HepG2 (cell line): ENCODE measurements around the gene PPY. TPM values are rescaled to one million over a fixed set of nuclear protein-coding genes. Genes with fewer than 3 reads are reported as not detected.

Source experiments
- ATF4 ChIP-seq, 2 experiments: fragments of 450-650 bp in 1 of 2; sonication (generic) in 1 of 2; formaldehyde crosslinking; IDR thresholded peaks; 2 replicates each; pipeline versions ENCODE4 v1.5.0 to v1.8.0; 2020 to 2022; ENCODE audit warnings: mild to moderate bottlenecking in 1 of 2, missing genetic modification reagents in 1 of 2
- CERS6 ChIP-seq: sonication (generic); formaldehyde crosslinking; IDR thresholded peaks from 2 replicates; pipeline ENCODE4 v1.5.0; 2020; ENCODE audit warnings: missing genetic modification reagents
- DNMT3B ChIP-seq: conservative IDR thresholded peaks from 2 replicates; pipeline ENCODE4 v1.6.1; 2016; ENCODE audit warnings: missing biosample characterization, control low read depth
- HHEX ChIP-seq: IDR thresholded peaks from 2 replicates; pipeline ENCODE4 v1.6.1; 2016; ENCODE audit warnings: control low read depth
- IRF2 ChIP-seq: IDR thresholded peaks from 2 replicates; pipeline ENCODE4 v1.6.1; 2018; ENCODE audit warnings: missing genetic modification reagents, missing compliant biosample characterization
- KLF9 ChIP-seq: IDR thresholded peaks from 2 replicates; pipeline ENCODE4 v1.6.1; 2016; ENCODE audit warnings: low read depth
- MAFK ChIP-seq, 2 experiments: IDR thresholded peaks in 1 of 2; conservative IDR thresholded peaks in 1 of 2; 2 replicates each; pipeline ENCODE4 v1.6.1; 2011; ENCODE audit warnings: improper control_type of control experiment in 2 of 2, low read length in 2 of 2
- MEIS2 ChIP-seq: sonication (generic); formaldehyde crosslinking; IDR thresholded peaks from 2 replicates; pipeline ENCODE4 v1.9.0; 2021; ENCODE audit warnings: mild to moderate bottlenecking, missing genetic modification reagents
- PRPF4 ChIP-seq: fragments of 200-400 bp; formaldehyde crosslinking; IDR thresholded peaks from 2 replicates; pipeline ENCODE4 v1.6.1; 2016; ENCODE audit warnings: low read length, low read depth; ENCODE audit not compliant: poor library complexity, severe bottlenecking
- SAP130 ChIP-seq: IDR thresholded peaks from 2 replicates; pipeline ENCODE4 v1.6.1; 2016; ENCODE audit warnings: low read depth
- SRY ChIP-seq: sonication (generic); formaldehyde crosslinking; IDR thresholded peaks from 2 replicates; pipeline ENCODE4 v1.8.0; 2022; ENCODE audit warnings: mild to moderate bottlenecking, missing genetic modification reagents
- TSC22D2 ChIP-seq: sonication (generic); formaldehyde crosslinking; IDR thresholded peaks from 2 replicates; pipeline ENCODE4 v1.5.1; 2020; ENCODE audit warnings: missing genetic modification reagents, mild to moderate bottlenecking, borderline replicate concordance
- ZEB1 ChIP-seq: IDR thresholded peaks from 2 replicates; pipeline ENCODE4 v1.6.1; 2012; ENCODE audit warnings: mild to moderate bottlenecking, low read depth, inconsistent platforms; ENCODE audit not compliant: insufficient replicate concordance
- ZNF260 ChIP-seq: sonication (generic); formaldehyde crosslinking; IDR thresholded peaks from 2 replicates; pipeline ENCODE4 v1.4.0; 2020; ENCODE audit warnings: missing genetic modification reagents, low read depth, mild to moderate bottlenecking, borderline replicate concordance
- ZNF333 ChIP-seq: sonication (generic); formaldehyde crosslinking; IDR thresholded peaks from 2 replicates; pipeline ENCODE4 v1.4.0; 2020; ENCODE audit warnings: mild to moderate bottlenecking, missing genetic modification reagents, borderline replicate concordance
- ZNF383 ChIP-seq: sonication (generic); formaldehyde crosslinking; IDR thresholded peaks from 2 replicates; pipeline ENCODE4 v1.4.0; 2020; ENCODE audit warnings: missing genetic modification reagents, mild to moderate bottlenecking, borderline replicate concordance
- ZNF597 ChIP-seq: sonication (generic); formaldehyde crosslinking; IDR thresholded peaks from 2 replicates; pipeline ENCODE4 v1.5.0; 2020; ENCODE audit warnings: missing genetic modification reagents
- ZNF646 ChIP-seq: sonication (generic); formaldehyde crosslinking; IDR thresholded peaks from 2 replicates; pipeline ENCODE4 v1.9.0; 2021; ENCODE audit warnings: mild to moderate bottlenecking, missing genetic modification reagents
- ZNF740 ChIP-seq: sonication (generic); formaldehyde crosslinking; IDR thresholded peaks from 2 replicates; pipeline ENCODE4 v1.4.0; 2020; ENCODE audit warnings: missing genetic modification reagents
- polyA plus RNA-seq, 8 experiments: library from polyadenylated mRNA; depleted of rRNA in 3 of 8; stranded (reverse) in 7 of 8; unstranded in 1 of 8; fragments of >200 nt; fragmentation: Illumina TruSeq in 4 of 8; extraction: Trizol in 4 of 8; gene quantifications; 2 replicates each; pipeline versions ENCODE4 v1.2.1 to v1.2.3, GENCODE V29; 2011 to 2016; ENCODE audit warnings: low read depth in 4 of 8, missing spikeins in 1 of 8, mixed read lengths in 1 of 8; ENCODE audit not compliant: insufficient read depth in 1 of 8
- total RNA-seq, 5 experiments: library from RNA; depleted of rRNA; stranded (reverse); fragments of >200 nt; fragmentation: Illumina TruSeq; extraction: Trizol; gene quantifications; 2 replicates each; pipeline ENCODE4 v1.2.3, GENCODE V29; 2016; ENCODE audit warnings: low read depth in 1 of 5

The PPY gene
- total and polyA plus RNA-seq, 2 of the 13 experiments (the other 11 are each of a cell fraction or from before 2014, with no cell fraction given): not detected

GRCh38 chr17:43983515-43984411 is 41.5 kb upstream of the PPY start (continued):
- peak in 1 of 2 experiments; percentile 71; a peak in 1 of 4 replicates for TF ChIP-seq ATF4 (CRISPR knock-in tag; IDR thresholded peaks at IDR 0.05)
- TF ChIP-seq HHEX: peak; percentile 26; the same call in 1 of the 2 replicates
- no peak for TF ChIP-seq DNMT3B (CRISPR knock-in tag)
- no peak for TF ChIP-seq CERS6 (CRISPR knock-in tag)
- TF ChIP-seq ZNF597 (CRISPR knock-in tag): no peak
- TF ChIP-seq KLF9: 0 out of 2 replicates have a peak, but pooled peaks have one; percentile 55
- TF ChIP-seq SRY (CRISPR knock-in tag): peak; percentile 93
- TF ChIP-seq ZEB1: peak; percentile 56
- TF ChIP-seq ZNF646 (CRISPR knock-in tag): no peak
- TF ChIP-seq ZNF333 (CRISPR knock-in tag): peak; percentile 97
- TF ChIP-seq ZNF740 (CRISPR knock-in tag): no peak
- no peak for TF ChIP-seq ZNF383 (CRISPR knock-in tag)
- TF ChIP-seq TSC22D2 (CRISPR knock-in tag): 0 out of 2 replicates have a peak, but pooled peaks have one; percentile 34
- TF ChIP-seq MAFK (conservative IDR thresholded peaks at IDR 0.05 in 1 of 2, IDR thresholded peaks at IDR 0.05 in 1 of 2; ENCODE audit: low read length in 2 of 2): no peak
- TF ChIP-seq SAP130 (CRISPR knock-in tag): peak; percentile 86
- TF ChIP-seq MEIS2 (CRISPR knock-in tag): peak; percentile 96
- TF ChIP-seq IRF2 (CRISPR knock-in tag): peak; percentile 58
- TF ChIP-seq PRPF4: no peak
- TF ChIP-seq ZNF260 (CRISPR knock-in tag): no peak
